B cell (primary cell): Measurements from ENCODE around the gene ICE2. TPM values are rescaled to one million over a fixed set of nuclear protein-coding genes. Genes with fewer than 3 reads are reported as not detected.

Experiments
- ATAC-seq: fragments of 200-7000 bp; cut with Tn5 transposase; one replicate; pipeline ENCODE4 v1.10.0; 2021; ENCODE audit warnings: low read depth, mild to moderate bottlenecking, moderate number of reproducible peaks, moderate library complexity
- CTCF ChIA-PET: fragments of 350-600 bp; sonication (Branson Sonifier 250); formaldehyde crosslinking; loops from one replicate; lab custom pipeline; 2021; ENCODE audit warnings: antibody characterized with exemption, inconsistent platforms; lab: Charles Lee
- POLR2A ChIA-PET: fragments of 350-600 bp; sonication (Branson Sonifier 250); formaldehyde crosslinking; loops from one replicate; lab custom pipeline; 2021; ENCODE audit warnings: antibody characterized with exemption; lab: Charles Lee
- DNase-seq: peaks from one replicate; pipeline ENCODE4 v3.0.0; 2013
- H2AFZ ChIP-seq: 2 replicates; pipeline ENCODE4 v1.6.1; 2012; ENCODE audit warnings: mild to moderate bottlenecking, low read depth, low read length; ENCODE audit not compliant: insufficient read depth, poor library complexity, severe bottlenecking
- H3K27ac ChIP-seq, 2 donors: 1 replicate in 1 of 2; 2 replicates in 1 of 2; pipeline ENCODE4 v1.5.1; 2012 to 2013; ENCODE audit warnings: low read length in 2 of 2, mild to moderate bottlenecking in 2 of 2, moderate library complexity in 1 of 2
- H3K27me3 ChIP-seq, 4 experiments: fragments of 200-600 bp in 1 of 4; sonication (generic) in 1 of 4; replicated peaks in 1 of 4; 1 replicate in 2 of 4; 2 replicates in 2 of 4; pipeline versions ENCODE4 v1.6.1 to v1.7.0; 2013 to 2016; ENCODE audit warnings: low read length in 3 of 4, mild to moderate bottlenecking in 2 of 4, mixed read lengths in 1 of 4, moderate library complexity in 1 of 4; ENCODE audit not compliant: insufficient read depth in 4 of 4, control insufficient read depth in 3 of 4; ENCODE audit errors: control extremely low read depth in 1 of 4
- H3K36me3 ChIP-seq, 2 experiments: replicated peaks in 1 of 2; 1 replicate in 1 of 2; 2 replicates in 1 of 2; pipeline versions ENCODE4 v1.6.1 to v1.7.1; 2013; ENCODE audit warnings: low read length in 1 of 2; ENCODE audit not compliant: insufficient read depth in 2 of 2, control insufficient read depth in 1 of 2; ENCODE audit errors: control extremely low read depth in 1 of 2, extremely low read depth in 1 of 2
- H3K4me1 ChIP-seq, 2 donors: fragments of 200-600 bp in 1 of 2; sonication (generic) in 1 of 2; 1 replicate in 1 of 2; 2 replicates in 1 of 2; pipeline versions ENCODE4 v1.5.1 to v1.6.1; 2013 to 2017; ENCODE audit warnings: low read length in 2 of 2; ENCODE audit not compliant: control insufficient read depth in 2 of 2, insufficient read depth in 2 of 2
- H3K4me2 ChIP-seq: replicated peaks from 2 replicates; pipeline ENCODE3; 2012; ENCODE audit warnings: mild to moderate bottlenecking, low read depth, low read length; ENCODE audit not compliant: poor library complexity, severe bottlenecking
- H3K4me3 ChIP-seq, 5 experiments: fragments of 200-600 bp in 1 of 5; sonication (generic) in 1 of 5; 1 replicate in 3 of 5; 2 replicates in 2 of 5; pipeline versions ENCODE4 v1.5.1 to v1.7.0; 2011 to 2016; ENCODE audit warnings: low read length in 4 of 5, mild to moderate bottlenecking in 4 of 5, low read depth in 2 of 5, control low read depth in 1 of 5, moderate library complexity in 1 of 5; ENCODE audit not compliant: insufficient read depth in 1 of 5; ENCODE audit errors: control extremely low read depth in 1 of 5, extremely low read depth in 1 of 5
- H3K79me2 ChIP-seq: fragments of 200-600 bp; sonication (generic); one replicate; pipeline ENCODE4 v1.6.0; 2016; ENCODE audit warnings: low read length; ENCODE audit not compliant: control insufficient read depth, insufficient read depth
- H3K9ac ChIP-seq: fragments of 200-600 bp; sonication (generic); 2 replicates; pipeline ENCODE4 v1.6.1; 2017; ENCODE audit warnings: mild to moderate bottlenecking, low read length, moderate library complexity
- H3K9me3 ChIP-seq, 3 donors: one replicate each; pipeline versions ENCODE4 v1.6.1 to v1.7.1; 2013; ENCODE audit warnings: low read length in 2 of 3; ENCODE audit not compliant: control insufficient read depth in 2 of 3, insufficient read depth in 1 of 3; ENCODE audit errors: control extremely low read depth in 1 of 3
- H4K20me1 ChIP-seq: 2 replicates; pipeline ENCODE4 v1.6.0; 2012; ENCODE audit warnings: mild to moderate bottlenecking, low read length; ENCODE audit not compliant: insufficient read depth, control insufficient read depth, poor library complexity, severe bottlenecking
- H3K27ac Mint-ChIP-seq: one replicate; pipeline ENCODE4 v1.8.0; 2021; ENCODE audit warnings: mixed read lengths
- H3K27me3 Mint-ChIP-seq: one replicate; pipeline ENCODE4 v1.8.0; 2021; ENCODE audit warnings: mixed read lengths
- H3K4me1 Mint-ChIP-seq: one replicate; pipeline ENCODE4 v1.8.0; 2021; ENCODE audit warnings: mixed read lengths
- H3K4me3 Mint-ChIP-seq: one replicate; pipeline ENCODE4 v1.8.0; 2021; ENCODE audit warnings: mixed read lengths
- H3K9me3 Mint-ChIP-seq: one replicate; pipeline ENCODE4 v1.8.0; 2022; ENCODE audit warnings: mixed read lengths; ENCODE audit not compliant: insufficient read depth
- EZH2 ChIP-seq: IDR thresholded peaks from 2 replicates; pipeline ENCODE4 v1.6.1; 2012; ENCODE audit warnings: borderline replicate concordance, low read depth, mild to moderate bottlenecking, moderate library complexity, low read length; ENCODE audit not compliant: insufficient read depth, poor library complexity, severe bottlenecking
- WGBS: methylation state at CpG from one replicate; pipeline ENCODE4 v1.1.5; 2013; ENCODE audit warnings: missing lambda C conversion rate; ENCODE audit not compliant: insufficient coverage; 5-methylcytosine and 5-hydroxymethylcytosine counted together
- intact Hi-C: fragments of 100-400 bp; cut with micrococcal nuclease; formaldehyde crosslinking; loops from one replicate; pipeline ENCODE4 v1.10.0; 2022
- polyA plus RNA-seq: library from polyadenylated mRNA; depleted of rRNA; stranded (reverse); fragments of >200 nt; gene quantifications from 2 replicates; pipeline ENCODE4 v1.2.3, GENCODE V29; 2012
- total RNA-seq, 2 donors: library from RNA; stranded (reverse); fragments of 120-200 nt in 1 of 2; gene quantifications; 1 replicate in 1 of 2; 2 replicates in 1 of 2; pipeline versions ENCODE4 v1.2.3 to v1.2.4, GENCODE V29; 2013 to 2022
- TF ChIP-seq, protein P1 (sequence below): fragments of 200-600 bp; IDR thresholded peaks from one replicate; pipeline ENCODE4 v1.8.0; 2022; ENCODE audit warnings: antibody characterized with exemption, mild to moderate bottlenecking

Gene ICE2
- total and polyA plus RNA-seq, 2 donors (not counting 1 experiment from before 2014, with no cell fraction given), result 19.0 to 71.2 TPM

DNA sequence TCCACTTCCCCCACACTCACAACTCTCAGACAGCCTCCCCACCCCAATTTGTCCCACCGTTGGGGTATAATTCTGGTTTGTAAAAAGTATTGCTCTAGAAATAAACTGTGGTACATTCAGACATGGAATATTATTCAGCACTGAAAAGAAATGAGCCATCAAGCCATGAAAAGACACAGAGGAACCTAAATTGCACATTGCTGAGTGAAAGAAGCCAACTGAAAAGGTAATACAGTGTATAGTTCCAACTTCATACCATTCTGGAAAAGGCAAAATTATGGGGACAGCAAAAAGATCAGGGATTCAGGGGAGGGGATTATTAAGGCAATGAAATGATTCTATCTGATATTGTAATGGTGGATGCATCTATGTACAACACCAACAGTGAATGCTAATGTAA lies 91.6 kb downstream of the ICE2 start:
- POLR2A ChIA-PET, result no interaction called here
- peaks cover 26% of the 10 kb centered on the region for H3K4me1 Mint-ChIP-seq

DNA sequence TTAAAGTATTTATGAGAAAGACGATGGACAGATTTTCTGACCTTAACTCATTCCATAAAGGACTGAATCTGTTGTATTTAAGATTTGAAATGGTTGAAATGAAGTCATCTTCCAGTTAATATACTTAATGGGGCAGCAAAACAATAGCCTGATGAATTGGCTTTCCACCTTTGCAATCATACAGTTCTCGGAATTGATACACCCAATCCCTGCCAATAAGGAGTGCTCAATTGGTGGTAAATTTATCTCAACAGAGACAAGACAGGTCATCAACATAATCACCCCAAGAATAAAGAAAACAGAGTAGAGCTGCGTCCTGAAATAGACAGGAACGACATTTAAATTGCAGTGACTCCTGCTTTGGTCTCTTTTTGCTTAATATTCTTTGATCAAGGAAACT lies 92.3 kb downstream of the ICE2 start:
- no peaks in the 10 kb centered on the region for H3K27me3 ChIP-seq
- no peak overlapping the region for H3K4me2 ChIP-seq
- H3K4me3 Mint-ChIP-seq, result no peak overlapping the region
- intact Hi-C loops, result no loop called here
- H3K9me3 ChIP-seq, result no peaks in the 10 kb centered on the region
- H3K27me3 Mint-ChIP-seq, result no peaks in the 10 kb centered on the region
- H3K4me1 ChIP-seq, result peaks cover 0 to 7% of the 10 kb centered on the region in 2 donors
- CTCF ChIA-PET, result interaction anchor here (1.0 kb wide), 1 partner anchor 27 kb away, joined by 3 read pairs; no protein-coding TSS in a partner anchor
- peaks cover 47% of the 10 kb centered on the region for H3K79me2 ChIP-seq
- no peak overlapping the region for H2AFZ ChIP-seq
- H3K9me3 Mint-ChIP-seq, result no peaks in the 10 kb centered on the region
- TF ChIP-seq, protein P1, sequence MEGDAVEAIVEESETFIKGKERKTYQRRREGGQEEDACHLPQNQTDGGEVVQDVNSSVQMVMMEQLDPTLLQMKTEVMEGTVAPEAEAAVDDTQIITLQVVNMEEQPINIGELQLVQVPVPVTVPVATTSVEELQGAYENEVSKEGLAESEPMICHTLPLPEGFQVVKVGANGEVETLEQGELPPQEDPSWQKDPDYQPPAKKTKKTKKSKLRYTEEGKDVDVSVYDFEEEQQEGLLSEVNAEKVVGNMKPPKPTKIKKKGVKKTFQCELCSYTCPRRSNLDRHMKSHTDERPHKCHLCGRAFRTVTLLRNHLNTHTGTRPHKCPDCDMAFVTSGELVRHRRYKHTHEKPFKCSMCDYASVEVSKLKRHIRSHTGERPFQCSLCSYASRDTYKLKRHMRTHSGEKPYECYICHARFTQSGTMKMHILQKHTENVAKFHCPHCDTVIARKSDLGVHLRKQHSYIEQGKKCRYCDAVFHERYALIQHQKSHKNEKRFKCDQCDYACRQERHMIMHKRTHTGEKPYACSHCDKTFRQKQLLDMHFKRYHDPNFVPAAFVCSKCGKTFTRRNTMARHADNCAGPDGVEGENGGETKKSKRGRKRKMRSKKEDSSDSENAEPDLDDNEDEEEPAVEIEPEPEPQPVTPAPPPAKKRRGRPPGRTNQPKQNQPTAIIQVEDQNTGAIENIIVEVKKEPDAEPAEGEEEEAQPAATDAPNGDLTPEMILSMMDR, result no peak
- TF ChIP-seq EZH2, result no peak
- H3K4me3 ChIP-seq, result no peak overlapping the region
- WGBS, result 100% methylated on average over 1 of the region's 4 CpGs
- H3K27ac ChIP-seq, result no peak overlapping the region
- ATAC-seq (no peak), DNase-seq (no peak)
- peaks cover 21% of the 10 kb centered on the region for H3K4me1 Mint-ChIP-seq
- peaks cover 7 to 25% of the 10 kb centered on the region in 2 experiments for H3K36me3 ChIP-seq
- no peak overlapping the region for H3K9ac ChIP-seq
- POLR2A ChIA-PET, result no interaction called here
- H3K27ac Mint-ChIP-seq, result no peak overlapping the region
- peaks cover 23% of the 10 kb centered on the region for H4K20me1 ChIP-seq

More for the DNA sequence above, 91.6 kb downstream of the ICE2 start:
- no CpG with 5 or more reads among the region's 1 CpG for WGBS
- H3K4me3 ChIP-seq, result no peak overlapping the region
- CTCF ChIA-PET, result interaction anchor here (0.9 to 1.0 kb wide), 2 partner anchors 28 to 133 kb away, joined by 3 read pairs; no protein-coding TSS in a partner anchor
- no peaks in the 10 kb centered on the region for H3K27me3 ChIP-seq
- TF ChIP-seq EZH2, result no peak
- TF ChIP-seq, protein P1, result no peak
- no peak for DNase-seq
- Mint-ChIP-seq H3K9me3 (no peaks in the 10 kb centered on the region), H3K27me3 (no peaks in the 10 kb centered on the region), H3K4me3 (no peak overlapping the region), H3K27ac (no peak overlapping the region)
- H3K9ac ChIP-seq, result no peak overlapping the region
- H3K79me2 ChIP-seq, result peaks cover 52% of the 10 kb centered on the region
- H3K36me3 ChIP-seq, result peaks cover 7 to 23% of the 10 kb centered on the region in 2 experiments
- H4K20me1 ChIP-seq, result peaks cover 23% of the 10 kb centered on the region
- no peak for ATAC-seq
- H3K9me3 ChIP-seq, result no peaks in the 10 kb centered on the region
- intact Hi-C loops, result no loop called here
- H3K4me2 ChIP-seq, result no peak overlapping the region
- no peak overlapping the region for H3K27ac ChIP-seq
- H2AFZ ChIP-seq, result no peak overlapping the region
- H3K4me1 ChIP-seq, result peaks cover 0 to 10% of the 10 kb centered on the region in 2 donors
